GM21360 (cell line): Measurements from ENCODE around the gene SPOP.
"Not testable (repeated sequence)": the region's sequence is repeated elsewhere in the genome, so short reads cannot be mapped to it uniquely, and the experiment has no call there.

Experiments
- ATAC-seq: cut with Tn5 transposase; IDR thresholded peaks from one replicate; pipeline ENCODE4 v1.9.1; 2021; ENCODE audit warnings: mild to moderate bottlenecking, moderate library complexity; ENCODE audit not compliant: unreplicated experiment

The SPOP gene

GRCh38 chr17:49659661-49660382 lies 18.1 kb downstream of the SPOP start:
- ATAC-seq: no peak

- no peak for ATAC-seq
Measured at GRCh38 chr17:49656247-49656646, 21.6 kb downstream of the SPOP start.

- ATAC-seq: no peak
Measured at GRCh38 chr17:49647256-49647585, 30.7 kb downstream of the SPOP start.

GRCh38 chr17:49646391-49647255 lies 31.3 kb downstream of the SPOP start:
- ATAC-seq: no peak

GRCh38 chr17:49646056-49646390 lies 31.9 kb downstream of the SPOP start:
- not testable (repeated sequence) for ATAC-seq

- ATAC-seq: no peak
Measured at GRCh38 chr17:49645654-49646053, 32.2 kb downstream of the SPOP start.

GRCh38 chr17:49640556-49640955 lies 37.3 kb downstream of the SPOP start:
- no peak for ATAC-seq

GRCh38 chr17:49638818-49639217 lies 39.1 kb downstream of the SPOP start:
- ATAC-seq: no peak

- no peak for ATAC-seq
Measured at GRCh38 chr17:49637739-49638138, 40.2 kb downstream of the SPOP start.

GRCh38 chr17:49637050-49637449 lies 40.8 kb downstream of the SPOP start:
- ATAC-seq: no peak

GRCh38 chr17:49635121-49635520 lies 42.8 kb downstream of the SPOP start:
- ATAC-seq: no peak

- no peak for ATAC-seq
Measured at GRCh38 chr17:49634485-49634860, 43.4 kb downstream of the SPOP start.

- ATAC-seq: no peak
Measured at GRCh38 chr17:49633762-49634484, 44.0 kb downstream of the SPOP start.

- ATAC-seq: no peak
Measured at GRCh38 chr17:49633250-49633649, 44.6 kb downstream of the SPOP start.

GRCh38 chr17:49632201-49632600 lies 45.7 kb downstream of the SPOP start:
- ATAC-seq: no peak

- no peak for ATAC-seq
Measured at GRCh38 chr17:49631496-49631895, 46.4 kb downstream of the SPOP start.

- ATAC-seq: no peak
Measured at GRCh38 chr17:49630113-49630900, 47.6 kb downstream of the SPOP start.

- no peak for ATAC-seq
Measured at GRCh38 chr17:49629447-49629846, 48.5 kb downstream of the SPOP start.

- ATAC-seq: no peak
Measured at GRCh38 chr17:49624896-49625295, 53.0 kb downstream of the SPOP start.

GRCh38 chr17:49621946-49622529 lies 55.9 kb downstream of the SPOP start:
- ATAC-seq: no peak

- ATAC-seq: no peak
Measured at GRCh38 chr17:49621420-49621819, 56.5 kb downstream of the SPOP start.
